ENCODE results near the gene MPLKIP. TPM values are rescaled to one million over a fixed set of nuclear protein-coding genes. Genes with fewer than 3 reads are reported as not detected.
"Not testable (repeated sequence)": the region's sequence is repeated elsewhere in the genome, so short reads cannot be mapped to it uniquely, and the experiment has no call there.

Gene MPLKIP
- total and polyA plus RNA-seq, 2 donors (not counting 1 experiment from before 2014, with no cell fraction given): 22.6 to 22.8 TPM

DNA sequence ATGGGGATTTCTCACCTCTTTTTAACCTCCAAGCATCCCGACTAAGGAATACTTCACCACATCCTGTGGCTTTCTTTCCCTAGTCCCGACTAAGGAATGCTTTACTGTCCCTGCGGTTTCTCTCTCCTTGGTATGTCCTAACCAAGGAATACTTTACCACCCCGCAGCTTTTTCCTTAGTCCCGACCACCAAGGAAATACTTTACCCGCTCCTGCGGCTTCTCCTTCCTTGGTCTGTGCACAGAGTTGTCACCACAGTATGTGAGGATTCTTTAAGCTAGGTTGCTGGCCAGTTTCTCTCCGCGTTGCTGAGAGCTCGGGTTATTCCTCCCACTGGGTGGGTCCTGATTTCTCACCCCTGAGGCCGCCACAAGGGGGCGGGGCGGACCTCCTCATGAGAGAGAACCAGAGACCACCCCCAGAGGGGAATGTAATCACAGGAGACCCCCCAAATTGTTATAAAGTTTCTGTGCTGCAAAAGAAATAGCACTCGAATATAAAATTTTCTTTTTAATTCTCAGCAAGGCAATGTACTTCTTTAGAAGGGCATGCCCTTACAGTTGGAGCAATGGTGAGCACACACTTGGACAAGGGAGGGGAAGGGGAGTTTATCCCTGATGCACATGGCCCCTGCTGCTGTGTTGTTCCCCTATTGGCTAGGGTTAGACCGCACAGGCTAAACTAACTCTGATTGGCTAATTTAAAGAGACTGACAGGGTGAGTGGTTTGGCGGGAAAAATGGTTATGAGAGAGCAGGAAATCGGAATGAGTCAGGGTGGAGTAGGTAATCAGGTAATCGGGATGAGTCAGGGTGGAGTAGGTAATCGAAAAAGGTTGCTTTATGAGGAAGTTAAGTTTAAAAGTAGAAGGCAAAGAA, 13.2 kb upstream of the MPLKIP start:
- H3K79me2 ChIP-seq (ENCODE audit: control insufficient read depth, insufficient read depth, low read length): no peaks in the 10 kb centered on the region
- no peaks in the 10 kb centered on the region for H3K9me3 ChIP-seq (ENCODE audit: control insufficient read depth, insufficient read depth, low read depth, low read length)
- H2AFZ ChIP-seq (ENCODE audit: low read length): no peak overlapping the region
- no peak overlapping the region for H3K9ac ChIP-seq (ENCODE audit: insufficient read depth, low read length)
- H3K27ac ChIP-seq (ENCODE audit: insufficient read depth, low read length): no peak overlapping the region
- no peak overlapping the region for H3K4me2 ChIP-seq (ENCODE audit: extremely low read depth, insufficient read depth, low read length)
- no peak for TF ChIP-seq EZH2 (IDR thresholded peaks at IDR 0.05; ENCODE audit: low read length, missing control alignments)
- TF ChIP-seq, protein P1, sequence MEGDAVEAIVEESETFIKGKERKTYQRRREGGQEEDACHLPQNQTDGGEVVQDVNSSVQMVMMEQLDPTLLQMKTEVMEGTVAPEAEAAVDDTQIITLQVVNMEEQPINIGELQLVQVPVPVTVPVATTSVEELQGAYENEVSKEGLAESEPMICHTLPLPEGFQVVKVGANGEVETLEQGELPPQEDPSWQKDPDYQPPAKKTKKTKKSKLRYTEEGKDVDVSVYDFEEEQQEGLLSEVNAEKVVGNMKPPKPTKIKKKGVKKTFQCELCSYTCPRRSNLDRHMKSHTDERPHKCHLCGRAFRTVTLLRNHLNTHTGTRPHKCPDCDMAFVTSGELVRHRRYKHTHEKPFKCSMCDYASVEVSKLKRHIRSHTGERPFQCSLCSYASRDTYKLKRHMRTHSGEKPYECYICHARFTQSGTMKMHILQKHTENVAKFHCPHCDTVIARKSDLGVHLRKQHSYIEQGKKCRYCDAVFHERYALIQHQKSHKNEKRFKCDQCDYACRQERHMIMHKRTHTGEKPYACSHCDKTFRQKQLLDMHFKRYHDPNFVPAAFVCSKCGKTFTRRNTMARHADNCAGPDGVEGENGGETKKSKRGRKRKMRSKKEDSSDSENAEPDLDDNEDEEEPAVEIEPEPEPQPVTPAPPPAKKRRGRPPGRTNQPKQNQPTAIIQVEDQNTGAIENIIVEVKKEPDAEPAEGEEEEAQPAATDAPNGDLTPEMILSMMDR (conservative IDR thresholded peaks at IDR 0.05 in 1 of 2, IDR thresholded peaks at IDR 0.05 in 1 of 2; ENCODE audit: low read depth in 1 of 2, low read length in 2 of 2): no peak
- H3K27me3 ChIP-seq (ENCODE audit: control insufficient read depth, insufficient read depth, low read length): no peaks in the 10 kb centered on the region
- no peaks in the 10 kb centered on the region for H3K4me1 ChIP-seq (ENCODE audit: control insufficient read depth, extremely low read depth, insufficient read depth, low read length)
- no peaks in the 10 kb centered on the region for H4K20me1 ChIP-seq (ENCODE audit: control insufficient read depth, extremely low read depth, insufficient read depth, low read length)
- DNase-seq (ENCODE audit: low read depth in 2 of 2): peak in 1 of 2 donors; percentile 69
- no peaks in the 10 kb centered on the region for H3K36me3 ChIP-seq (ENCODE audit: control insufficient read depth, insufficient read depth, low read length)
- no peak overlapping the region for H3K4me3 ChIP-seq (replicated peaks in 1 of 4; ENCODE audit: control extremely low read depth in 1 of 4, insufficient read depth in 1 of 4, low read depth in 3 of 4, low read length in 4 of 4)

DNA sequence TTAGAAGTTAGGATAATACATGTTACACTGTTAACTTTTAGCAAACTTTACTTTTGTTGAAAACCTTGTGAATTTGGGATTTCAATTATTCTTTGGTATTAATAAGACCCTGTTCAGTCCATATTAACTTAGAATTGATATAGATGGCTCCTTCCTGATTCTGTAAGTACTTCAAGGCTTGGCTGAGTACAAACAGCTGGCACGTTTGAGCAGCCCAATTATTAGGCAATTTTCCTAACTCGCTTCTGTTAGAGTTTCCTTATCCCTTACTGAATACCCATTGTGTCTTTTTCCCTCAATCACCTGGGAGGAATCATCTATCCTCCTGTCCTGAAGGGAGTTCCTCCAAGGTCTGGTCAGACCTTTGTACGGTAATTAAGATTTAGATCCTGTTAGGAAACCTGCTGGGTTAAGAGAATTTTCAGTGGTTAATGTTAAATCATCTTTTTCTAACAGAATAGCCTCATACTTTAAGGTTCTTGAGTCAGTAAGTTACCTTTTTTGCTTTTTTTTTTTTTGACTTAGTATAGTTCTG, 11.2 kb upstream of the MPLKIP start:
- not testable (repeated sequence) for H3K4me2 ChIP-seq (ENCODE audit: extremely low read depth, insufficient read depth, low read length); H3K36me3 ChIP-seq (ENCODE audit: control insufficient read depth, insufficient read depth, low read length)
- peak in 1 of 2 donors; percentile 32 for DNase-seq (ENCODE audit: low read depth in 2 of 2)

DNA sequence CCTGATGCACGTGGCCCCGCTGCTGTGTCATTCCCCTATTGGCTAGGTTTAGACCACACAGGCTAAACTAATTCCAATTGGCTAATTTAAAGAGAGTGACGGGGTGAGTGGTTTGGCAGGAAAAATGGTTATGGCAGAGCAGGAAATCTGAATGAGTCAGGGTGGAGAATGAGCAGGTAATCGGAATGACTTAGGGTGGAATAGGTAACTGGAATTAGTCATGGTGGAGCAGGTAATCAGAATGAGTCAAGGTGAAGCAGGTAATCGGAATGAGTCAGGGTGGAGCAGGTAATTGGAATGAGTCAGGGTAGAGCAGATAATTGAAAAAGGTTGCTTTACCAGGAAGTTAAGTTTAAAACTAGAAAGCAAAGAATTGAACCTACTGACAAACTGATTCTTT, 7.5 kb upstream of the MPLKIP start:
- not testable (repeated sequence) for H3K4me1 ChIP-seq (ENCODE audit: control insufficient read depth, extremely low read depth, insufficient read depth, low read length); H3K9me3 ChIP-seq (ENCODE audit: control insufficient read depth, insufficient read depth, low read depth, low read length); H3K4me3 ChIP-seq (replicated peaks in 1 of 4; ENCODE audit: control extremely low read depth in 1 of 4, insufficient read depth in 1 of 4, low read depth in 3 of 4, low read length in 4 of 4); H4K20me1 ChIP-seq (ENCODE audit: control insufficient read depth, extremely low read depth, insufficient read depth, low read length); H2AFZ ChIP-seq (ENCODE audit: low read length); H3K4me2 ChIP-seq (ENCODE audit: extremely low read depth, insufficient read depth, low read length); H3K9ac ChIP-seq (ENCODE audit: insufficient read depth, low read length); H3K79me2 ChIP-seq (ENCODE audit: control insufficient read depth, insufficient read depth, low read length); H3K27ac ChIP-seq (ENCODE audit: insufficient read depth, low read length); DNase-seq (ENCODE audit: low read depth in 2 of 2); H3K36me3 ChIP-seq (ENCODE audit: control insufficient read depth, insufficient read depth, low read length); H3K27me3 ChIP-seq (ENCODE audit: control insufficient read depth, insufficient read depth, low read length)

More for the DNA sequence above, 11.2 kb upstream of the MPLKIP start:
- not testable (repeated sequence) for H3K79me2 ChIP-seq (ENCODE audit: control insufficient read depth, insufficient read depth, low read length); H3K9ac ChIP-seq (ENCODE audit: insufficient read depth, low read length); H3K27ac ChIP-seq (ENCODE audit: insufficient read depth, low read length); H3K4me1 ChIP-seq (ENCODE audit: control insufficient read depth, extremely low read depth, insufficient read depth, low read length); H2AFZ ChIP-seq (ENCODE audit: low read length); H3K4me3 ChIP-seq (replicated peaks in 1 of 4; ENCODE audit: control extremely low read depth in 1 of 4, insufficient read depth in 1 of 4, low read depth in 3 of 4, low read length in 4 of 4); H3K27me3 ChIP-seq (ENCODE audit: control insufficient read depth, insufficient read depth, low read length); H4K20me1 ChIP-seq (ENCODE audit: control insufficient read depth, extremely low read depth, insufficient read depth, low read length); H3K9me3 ChIP-seq (ENCODE audit: control insufficient read depth, insufficient read depth, low read depth, low read length)

DNA sequence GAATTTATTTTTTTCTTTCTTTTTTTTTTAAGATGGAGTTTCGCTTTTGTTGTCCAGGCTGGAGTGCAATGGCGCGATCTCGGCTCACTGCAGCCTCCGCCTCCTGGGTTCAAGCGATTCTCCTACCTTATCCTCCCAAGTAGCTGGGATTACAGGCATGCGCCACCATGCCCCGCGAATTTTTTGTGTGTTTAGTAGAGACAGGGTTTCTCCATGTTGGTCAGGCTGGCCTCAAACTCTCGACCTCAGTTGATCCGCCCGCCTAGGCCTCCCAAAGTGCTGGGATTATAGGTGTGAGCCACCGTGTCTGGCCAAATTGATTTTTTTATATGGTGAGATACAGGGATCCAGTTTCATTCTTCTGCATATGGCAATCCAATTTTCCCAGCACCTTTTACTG, 5.5 kb upstream of the MPLKIP start:
- not testable (repeated sequence) for H3K9ac ChIP-seq (ENCODE audit: insufficient read depth, low read length); H3K4me1 ChIP-seq (ENCODE audit: control insufficient read depth, extremely low read depth, insufficient read depth, low read length); H3K9me3 ChIP-seq (ENCODE audit: control insufficient read depth, insufficient read depth, low read depth, low read length); H3K79me2 ChIP-seq (ENCODE audit: control insufficient read depth, insufficient read depth, low read length); H3K4me3 ChIP-seq (replicated peaks in 1 of 4; ENCODE audit: control extremely low read depth in 1 of 4, insufficient read depth in 1 of 4, low read depth in 3 of 4, low read length in 4 of 4); H3K27ac ChIP-seq (ENCODE audit: insufficient read depth, low read length); H3K36me3 ChIP-seq (ENCODE audit: control insufficient read depth, insufficient read depth, low read length); H2AFZ ChIP-seq (ENCODE audit: low read length); H4K20me1 ChIP-seq (ENCODE audit: control insufficient read depth, extremely low read depth, insufficient read depth, low read length); H3K4me2 ChIP-seq (ENCODE audit: extremely low read depth, insufficient read depth, low read length); DNase-seq (ENCODE audit: low read depth in 2 of 2); H3K27me3 ChIP-seq (ENCODE audit: control insufficient read depth, insufficient read depth, low read length)

Measured in fibroblast of lung (primary cell).